H9 (cell line): ENCODE results near the gene QSOX2. TPM values are rescaled to one million over a fixed set of nuclear protein-coding genes. Genes with fewer than 3 reads are reported as not detected.

Experiments
- DNase-seq: peaks from one replicate; pipeline ENCODE4 v3.0.0-alpha.2; 2017
- H2AFZ ChIP-seq: one replicate; pipeline ENCODE4 v1.6.1; 2013; ENCODE audit warnings: mild to moderate bottlenecking, low read length, control low read depth, moderate library complexity
- H2AK5ac ChIP-seq: 2 replicates; pipeline ENCODE4 v1.6.1; 2013; ENCODE audit warnings: low read length, control low read depth, mixed read lengths; ENCODE audit not compliant: insufficient read length
- H2BK120ac ChIP-seq: one replicate; pipeline ENCODE4 v1.6.1; 2013; ENCODE audit warnings: low read depth, mild to moderate bottlenecking, low read length, control low read depth, inconsistent platforms; ENCODE audit not compliant: poor library complexity, severe bottlenecking
- H2BK12ac ChIP-seq: 2 replicates; pipeline ENCODE4 v1.6.1; 2013; ENCODE audit warnings: low read length, control low read depth, mixed read lengths, low read depth; ENCODE audit not compliant: insufficient read length
- H2BK15ac ChIP-seq: 2 replicates; pipeline ENCODE4 v1.6.1; 2013; ENCODE audit warnings: low read depth, low read length, control low read depth
- H2BK20ac ChIP-seq: one replicate; pipeline ENCODE4 v1.6.1; 2013; ENCODE audit warnings: low read depth, mild to moderate bottlenecking, low read length, control low read depth, inconsistent platforms; ENCODE audit not compliant: poor library complexity, severe bottlenecking
- H2BK5ac ChIP-seq: 2 replicates; pipeline ENCODE4 v1.6.1; 2013; ENCODE audit warnings: low read length, control low read depth, mixed read lengths; ENCODE audit not compliant: insufficient read length
- H3K14ac ChIP-seq: 2 replicates; pipeline ENCODE4 v1.6.1; 2013; ENCODE audit warnings: low read length, control low read depth; ENCODE audit not compliant: insufficient read depth
- H3K18ac ChIP-seq: 2 replicates; pipeline ENCODE4 v1.6.1; 2013; ENCODE audit warnings: low read depth, mild to moderate bottlenecking, mixed read lengths, low read length, control low read depth; ENCODE audit not compliant: insufficient read length
- H3K23ac ChIP-seq: 2 replicates; pipeline ENCODE4 v1.6.1; 2013; ENCODE audit warnings: low read length, control low read depth, mixed read lengths, low read depth; ENCODE audit not compliant: insufficient read length
- H3K23me2 ChIP-seq: 2 replicates; pipeline ENCODE4 v1.6.1; 2013; ENCODE audit warnings: low read depth, mild to moderate bottlenecking, mixed read lengths, low read length, control low read depth; ENCODE audit not compliant: insufficient read length, poor library complexity, severe bottlenecking
- H3K27ac ChIP-seq: 2 replicates; pipeline ENCODE4 v1.5.1; 2013; ENCODE audit warnings: low read length, control low read depth, mixed read lengths, low read depth; ENCODE audit not compliant: insufficient read length
- H3K27me3 ChIP-seq: 2 replicates; pipeline ENCODE4 v1.6.1; 2013; ENCODE audit warnings: low read length, control low read depth, inconsistent platforms; ENCODE audit not compliant: insufficient read depth
- H3K4ac ChIP-seq: 2 replicates; pipeline ENCODE4 v1.6.1; 2013; ENCODE audit warnings: low read depth, mild to moderate bottlenecking, control low read depth, inconsistent platforms, low read length, moderate library complexity
- H3K4me1 ChIP-seq: 2 replicates; pipeline ENCODE4 v1.6.1; 2013; ENCODE audit warnings: low read length, control low read depth, inconsistent platforms; ENCODE audit not compliant: insufficient read depth
- H3K4me2 ChIP-seq: 2 replicates; pipeline ENCODE4 v1.6.1; 2013; ENCODE audit warnings: low read length, control low read depth, mixed read lengths; ENCODE audit not compliant: insufficient read length, insufficient read depth
- H3K56ac ChIP-seq: 2 replicates; pipeline ENCODE4 v1.6.1; 2013; ENCODE audit warnings: low read depth, mild to moderate bottlenecking, mixed read lengths, low read length, control low read depth; ENCODE audit not compliant: insufficient read length
- H3K79me1 ChIP-seq: 2 replicates; pipeline ENCODE4 v1.6.1; 2013; ENCODE audit warnings: low read depth, mild to moderate bottlenecking, moderate library complexity, low read length, control low read depth, inconsistent platforms; ENCODE audit not compliant: insufficient read depth, poor library complexity, severe bottlenecking
- H3K79me2 ChIP-seq: 2 replicates; pipeline ENCODE4 v1.6.1; 2013; ENCODE audit warnings: low read length, control low read depth, inconsistent platforms; ENCODE audit not compliant: insufficient read depth
- H3K9ac ChIP-seq: 2 replicates; pipeline ENCODE4 v1.6.1; 2013; ENCODE audit warnings: low read length, control low read depth, mixed read lengths; ENCODE audit not compliant: insufficient read length; ENCODE audit errors: extremely low read depth
- H3K9me3 ChIP-seq: one replicate; pipeline ENCODE4 v1.6.1; 2013; ENCODE audit warnings: low read depth, low read length, inconsistent platforms; ENCODE audit not compliant: control insufficient read depth
- H3T11ph ChIP-seq: one replicate; pipeline ENCODE4 v1.6.1; 2013; ENCODE audit warnings: mild to moderate bottlenecking, low read length, control low read depth, inconsistent platforms
- H4K20me1 ChIP-seq: one replicate; pipeline ENCODE4 v1.6.1; 2013; ENCODE audit not compliant: control insufficient read depth, insufficient read length, insufficient read depth
- H4K5ac ChIP-seq: 2 replicates; pipeline ENCODE4 v1.6.1; 2013; ENCODE audit warnings: low read depth, mild to moderate bottlenecking, mixed read lengths, low read length, control low read depth; ENCODE audit not compliant: insufficient read length
- H4K8ac ChIP-seq: replicated peaks from 2 replicates; pipeline ENCODE4 v1.6.1; 2013; ENCODE audit warnings: low read length, control low read depth, mixed read lengths, low read depth; ENCODE audit not compliant: insufficient read length
- H4K91ac ChIP-seq: 2 replicates; pipeline ENCODE4 v1.6.1; 2013; ENCODE audit warnings: low read depth, mild to moderate bottlenecking, moderate library complexity, mixed read lengths, low read length, control low read depth; ENCODE audit not compliant: insufficient read length
- H3K27ac Mint-ChIP-seq, 3 experiments: 2 replicates in 2 of 3; 3 replicates in 1 of 3; pipeline ENCODE4 v1.8.0; 2020 to 2021; ENCODE audit warnings: mixed read lengths in 3 of 3, mild to moderate bottlenecking in 1 of 3, moderate library complexity in 1 of 3
- H3K27me3 Mint-ChIP-seq: 2 replicates; pipeline ENCODE4 v1.8.0; 2021; ENCODE audit warnings: low read depth, mild to moderate bottlenecking, moderate library complexity, mixed read lengths
- H3K36me3 Mint-ChIP-seq, 3 experiments: 2 replicates in 2 of 3; 3 replicates in 1 of 3; pipeline ENCODE4 v1.8.0; 2020 to 2021; ENCODE audit warnings: low read depth in 3 of 3, mixed read lengths in 3 of 3; ENCODE audit not compliant: insufficient read depth in 1 of 3
- H3K4me1 Mint-ChIP-seq, 2 experiments: 2 replicates each; pipeline ENCODE4 v1.8.0; 2020; ENCODE audit warnings: mixed read lengths in 2 of 2
- H3K4me3 Mint-ChIP-seq, 2 experiments: 2 replicates in 1 of 2; 3 replicates in 1 of 2; pipeline ENCODE4 v1.8.0; 2020 to 2021; ENCODE audit warnings: mild to moderate bottlenecking in 2 of 2, mixed read lengths in 2 of 2, moderate library complexity in 1 of 2
- H3K9me3 Mint-ChIP-seq, 2 experiments: 2 replicates in 1 of 2; 3 replicates in 1 of 2; pipeline ENCODE4 v1.8.0; 2020; ENCODE audit warnings: mild to moderate bottlenecking in 2 of 2, mixed read lengths in 2 of 2, moderate library complexity in 1 of 2
- CTCF ChIP-seq: fragments of 200-600 bp; sonication (generic); conservative IDR thresholded peaks from 3 replicates; pipeline ENCODE4 v1.8.0; 2021; ENCODE audit warnings: antibody characterized with exemption, mild to moderate bottlenecking
- WGBS: extraction: QIAGEN DNeasy Blood & Tissue Kit; methylation state at CpG from one replicate; pipeline ENCODE4 v1.1.7; 2013; ENCODE audit warnings: missing lambda C conversion rate, low lambda C conversion rate, mixed read lengths; ENCODE audit not compliant: insufficient read length; ENCODE audit errors: extremely low coverage; 5-methylcytosine and 5-hydroxymethylcytosine counted together
- total RNA-seq: library from RNA; stranded (reverse); gene quantifications from 2 replicates; pipeline ENCODE4 v1.2.1, GENCODE V29; 2021

Gene QSOX2
- total RNA-seq, 1 experiment from 2014 or later = 25.8 TPM

DNA sequence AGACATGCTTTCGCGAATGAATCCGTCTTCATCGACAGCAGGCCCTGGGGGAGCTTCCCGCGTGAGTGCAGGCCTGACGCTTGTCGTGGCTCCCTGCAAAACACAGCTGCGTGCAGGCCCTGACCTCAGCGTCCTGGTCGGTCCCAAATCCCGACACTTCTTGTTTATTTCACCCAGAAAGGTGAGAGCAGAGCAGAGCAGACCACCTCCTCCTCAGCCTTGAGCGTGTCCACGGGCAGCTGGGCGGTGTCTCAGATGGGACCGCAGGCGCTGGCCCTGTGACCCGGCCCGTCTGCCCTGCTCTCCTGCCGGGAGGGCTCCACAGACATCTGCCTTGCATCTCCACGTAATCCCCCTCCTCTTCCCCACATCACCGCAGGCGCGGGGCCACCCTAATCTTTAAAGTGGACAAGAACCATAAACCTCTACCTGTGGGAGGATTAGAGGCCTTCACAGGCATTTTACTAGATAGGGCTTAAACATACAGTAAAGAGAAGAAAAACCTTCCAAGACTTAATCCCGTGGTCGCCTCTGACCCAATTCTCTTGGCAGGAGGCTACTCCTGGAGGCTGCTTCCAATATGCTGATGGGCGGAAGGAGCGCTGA lies 33.2 kb downstream of the QSOX2 start:
- no peaks in the 10 kb centered on the region for H3K23me2 ChIP-seq
- H2AFZ ChIP-seq = no peak overlapping the region
- H2AK5ac ChIP-seq = no peak overlapping the region
- no peaks in the 10 kb centered on the region; a peak in 1 of 5 replicates for H3K9me3 Mint-ChIP-seq
- no peak overlapping the region for H3K27ac ChIP-seq
- no peak overlapping the region for H2BK5ac ChIP-seq
- H3K27me3 Mint-ChIP-seq = no peaks in the 10 kb centered on the region; the same call in 1 of the 2 replicates
- no peaks in the 10 kb centered on the region for H3K79me2 ChIP-seq
- no peak for TF ChIP-seq CTCF
- H3K79me1 ChIP-seq = no peaks in the 10 kb centered on the region
- H3T11ph ChIP-seq = no peak overlapping the region
- H2BK12ac ChIP-seq = no peak overlapping the region
- H3K4me1 ChIP-seq = no peaks in the 10 kb centered on the region
- no peak overlapping the region for H3K4ac ChIP-seq
- no peak overlapping the region; a peak in 1 of 5 replicates for H3K4me3 Mint-ChIP-seq
- no peak overlapping the region for H3K18ac ChIP-seq
- H3K4me2 ChIP-seq = no peak overlapping the region
- no peak overlapping the region for H3K14ac ChIP-seq
- H2BK15ac ChIP-seq = no peak overlapping the region
- H3K56ac ChIP-seq = no peak overlapping the region
- H3K4me1 Mint-ChIP-seq = peaks cover 0 to 7% of the 10 kb centered on the region in 2 experiments; a peak in 1 of 4 replicates
- no peak overlapping the region for H3K23ac ChIP-seq
- no peak overlapping the region for H4K5ac ChIP-seq
- no peak overlapping the region for H2BK20ac ChIP-seq
- H3K36me3 Mint-ChIP-seq = peaks cover 36 to 56% (median 53%) of the 10 kb centered on the region in 3 experiments
- H3K27me3 ChIP-seq = no peaks in the 10 kb centered on the region
- no peak overlapping the region for H3K9ac ChIP-seq
- H4K91ac ChIP-seq = no peak overlapping the region
- no peak overlapping the region for H3K27ac Mint-ChIP-seq
- H4K8ac ChIP-seq = no peak overlapping the region
- no peaks in the 10 kb centered on the region for H3K9me3 ChIP-seq
- no peak for DNase-seq
- no peaks in the 10 kb centered on the region for H4K20me1 ChIP-seq
- whole genome bisulfite sequencing = no CpG with 5 or more reads among the region's 28 CpGs
- no peak overlapping the region for H2BK120ac ChIP-seq
